ENCODE data around the gene DHH. TPM values are rescaled to one million over a fixed set of nuclear protein-coding genes. Genes with fewer than 3 reads are reported as not detected.

Gene DHH
- total RNA-seq, 4 donors from 2014 or later: 0.15 to 0.47 (median 0.42) TPM

DNA sequence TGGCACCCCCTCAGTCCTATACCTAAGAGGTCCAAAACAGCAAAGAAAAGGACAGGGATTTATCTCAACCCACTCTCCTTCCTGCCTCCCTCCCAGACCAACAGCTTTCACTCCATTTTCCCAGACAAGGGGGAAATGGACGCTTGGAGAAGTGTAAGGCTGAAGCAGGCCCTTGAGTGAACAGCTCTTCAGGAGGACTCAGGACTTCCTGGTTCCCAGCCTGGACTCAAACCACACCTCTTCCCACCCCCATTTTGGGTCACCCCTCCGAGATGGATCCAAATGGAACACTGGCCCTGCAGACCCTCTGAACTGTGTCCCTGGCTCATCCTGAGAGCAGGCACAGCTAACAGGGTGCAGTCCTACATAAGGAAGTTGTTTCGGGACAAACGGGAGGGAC is 36.7 kb downstream of the DHH start:
- peaks cover 59% of the 10 kb centered on the region for H3K4me1 ChIP-seq
- TF ChIP-seq EP300 (IDR thresholded peaks at IDR 0.05) (no peak), POLR2AphosphoS5 (IDR thresholded peaks at IDR 0.05) (no peak), POLR2A (IDR thresholded peaks at IDR 0.05) (no peak)
- TF ChIP-seq, protein P1, sequence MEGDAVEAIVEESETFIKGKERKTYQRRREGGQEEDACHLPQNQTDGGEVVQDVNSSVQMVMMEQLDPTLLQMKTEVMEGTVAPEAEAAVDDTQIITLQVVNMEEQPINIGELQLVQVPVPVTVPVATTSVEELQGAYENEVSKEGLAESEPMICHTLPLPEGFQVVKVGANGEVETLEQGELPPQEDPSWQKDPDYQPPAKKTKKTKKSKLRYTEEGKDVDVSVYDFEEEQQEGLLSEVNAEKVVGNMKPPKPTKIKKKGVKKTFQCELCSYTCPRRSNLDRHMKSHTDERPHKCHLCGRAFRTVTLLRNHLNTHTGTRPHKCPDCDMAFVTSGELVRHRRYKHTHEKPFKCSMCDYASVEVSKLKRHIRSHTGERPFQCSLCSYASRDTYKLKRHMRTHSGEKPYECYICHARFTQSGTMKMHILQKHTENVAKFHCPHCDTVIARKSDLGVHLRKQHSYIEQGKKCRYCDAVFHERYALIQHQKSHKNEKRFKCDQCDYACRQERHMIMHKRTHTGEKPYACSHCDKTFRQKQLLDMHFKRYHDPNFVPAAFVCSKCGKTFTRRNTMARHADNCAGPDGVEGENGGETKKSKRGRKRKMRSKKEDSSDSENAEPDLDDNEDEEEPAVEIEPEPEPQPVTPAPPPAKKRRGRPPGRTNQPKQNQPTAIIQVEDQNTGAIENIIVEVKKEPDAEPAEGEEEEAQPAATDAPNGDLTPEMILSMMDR (IDR thresholded peaks at IDR 0.05): no peak
- WGBS: 0% methylated on average over 4 of the region's 4 CpGs
- H3K4me3 ChIP-seq: peak overlapping the region; percentile 97
- peaks cover 21% of the 10 kb centered on the region for H3K36me3 ChIP-seq
- H3K27me3 ChIP-seq: no peaks in the 10 kb centered on the region
- DNase-seq (ENCODE audit: low spot score in 2 of 2): no peak
- H3K27ac ChIP-seq: no peak overlapping the region
- no peaks in the 10 kb centered on the region for H3K9me3 ChIP-seq

DNA sequence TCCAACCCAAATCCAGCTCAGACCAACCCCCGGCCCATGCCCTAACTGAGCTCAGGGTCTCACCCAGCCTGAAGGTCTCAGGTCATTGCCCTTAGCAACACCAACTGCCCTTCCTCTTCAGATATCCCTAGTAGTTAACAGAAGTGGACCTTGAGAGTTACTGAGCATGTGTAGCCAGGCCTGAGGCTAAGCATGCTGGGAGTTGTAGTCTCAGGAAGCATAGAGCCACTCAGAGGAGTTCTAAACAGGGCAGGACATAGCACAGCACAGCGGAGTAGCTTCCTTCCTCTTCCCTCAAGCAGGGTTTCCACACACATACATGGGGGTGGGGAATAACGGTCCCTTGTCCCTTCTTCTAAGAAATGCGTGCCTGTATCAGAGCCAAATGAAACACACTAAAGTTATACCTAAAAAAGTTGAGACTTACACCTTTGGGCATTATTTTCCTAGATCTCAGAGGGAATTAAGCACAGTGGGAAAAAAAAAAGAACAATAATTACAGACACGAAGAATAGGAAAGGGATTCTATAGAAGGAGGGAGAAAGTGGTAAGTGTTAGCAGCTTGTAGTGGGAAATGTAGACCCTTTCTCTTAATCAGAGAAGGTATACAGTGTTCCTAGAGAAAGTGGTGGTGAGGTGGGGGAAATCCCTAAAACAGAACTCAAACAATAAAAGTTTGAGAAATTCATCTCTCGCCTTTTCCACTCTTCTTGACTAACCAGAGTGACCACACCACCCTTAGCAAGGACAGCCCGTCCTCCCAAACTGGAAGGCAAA is 38.4 kb downstream of the DHH start:
- Histone ChIP-seq H3K9me3 (no peaks in the 10 kb centered on the region), H3K27ac (no peak overlapping the region), H3K4me1 (peaks cover 57% of the 10 kb centered on the region), H3K36me3 (peaks cover 38% of the 10 kb centered on the region), H3K4me3 (peak overlapping the region; percentile 97), H3K27me3 (no peaks in the 10 kb centered on the region)
- 29% methylated on average over 7 of the region's 7 CpGs for WGBS
- no peak for DNase-seq (ENCODE audit: low spot score in 2 of 2)
- TF ChIP-seq, protein P1 (IDR thresholded peaks at IDR 0.05): no peak
- TF ChIP-seq EP300 (IDR thresholded peaks at IDR 0.05): no peak
- TF ChIP-seq POLR2A (IDR thresholded peaks at IDR 0.05): no peak
- TF ChIP-seq POLR2AphosphoS5 (IDR thresholded peaks at IDR 0.05): no peak

DNA sequence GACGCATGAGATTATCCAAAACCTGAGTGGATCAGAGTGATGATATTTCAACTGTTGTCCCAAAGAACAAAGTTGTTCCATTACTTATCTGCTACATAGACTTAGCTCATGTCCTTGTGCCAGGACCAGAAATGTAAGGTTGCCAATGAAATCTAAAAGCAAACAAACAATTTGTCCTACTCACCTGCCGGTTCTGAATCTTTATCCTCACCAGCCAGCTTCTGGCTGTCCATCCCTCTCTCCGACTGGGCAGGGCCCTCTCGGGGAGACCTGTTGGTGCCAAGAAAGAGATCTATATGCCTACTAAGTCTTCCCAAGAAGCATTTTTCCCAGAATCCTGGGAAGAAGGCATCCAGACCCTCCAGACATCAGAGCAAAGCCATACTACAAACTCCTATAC is 39.5 kb downstream of the DHH start:
- no peaks in the 10 kb centered on the region for H3K27me3 ChIP-seq
- H3K4me3 ChIP-seq: no peak overlapping the region
- no peaks in the 10 kb centered on the region for H3K9me3 ChIP-seq
- no peak for TF ChIP-seq EP300 (IDR thresholded peaks at IDR 0.05)
- no peak for TF ChIP-seq POLR2A (IDR thresholded peaks at IDR 0.05)
- TF ChIP-seq, protein P1 (IDR thresholded peaks at IDR 0.05): no peak
- no peak for TF ChIP-seq POLR2AphosphoS5 (IDR thresholded peaks at IDR 0.05)
- H3K4me1 ChIP-seq: peaks cover 56% of the 10 kb centered on the region
- no peak for DNase-seq (ENCODE audit: low spot score in 2 of 2)
- WGBS: 94% methylated on average over 4 of the region's 4 CpGs
- peaks cover 49% of the 10 kb centered on the region for H3K36me3 ChIP-seq
- no peak overlapping the region for H3K27ac ChIP-seq

DNA sequence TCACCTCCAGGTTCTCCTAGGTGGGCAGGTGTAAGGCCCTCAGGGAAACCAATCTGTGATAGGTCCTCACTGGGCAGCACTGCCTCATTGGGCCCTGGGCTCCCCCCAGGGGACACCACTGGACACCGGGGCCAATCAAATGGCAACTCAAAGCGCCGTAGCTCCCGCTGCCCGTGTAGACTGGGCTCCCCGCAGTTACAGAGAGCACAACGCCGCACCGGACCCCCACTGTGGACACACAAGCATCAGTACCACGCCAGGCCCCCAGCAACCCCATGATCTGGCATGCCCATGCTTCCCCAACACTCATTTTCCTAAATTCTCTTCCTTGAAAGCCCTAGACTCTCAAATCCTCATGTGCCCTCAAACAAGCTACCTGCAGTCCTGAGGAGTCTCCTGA is 40.1 kb downstream of the DHH start:
- DNase-seq (ENCODE audit: low spot score in 2 of 2): no peak
- Histone ChIP-seq H3K4me3 (no peak overlapping the region), H3K27me3 (no peaks in the 10 kb centered on the region), H3K9me3 (no peaks in the 10 kb centered on the region), H3K27ac (no peak overlapping the region), H3K36me3 (peaks cover 55% of the 10 kb centered on the region), H3K4me1 (peaks cover 56% of the 10 kb centered on the region)
- 97% methylated on average over 7 of the region's 10 CpGs for WGBS
- TF ChIP-seq, protein P1 (IDR thresholded peaks at IDR 0.05): no peak
- TF ChIP-seq POLR2A (IDR thresholded peaks at IDR 0.05) (no peak), EP300 (IDR thresholded peaks at IDR 0.05) (no peak), POLR2AphosphoS5 (IDR thresholded peaks at IDR 0.05) (no peak)

DNA sequence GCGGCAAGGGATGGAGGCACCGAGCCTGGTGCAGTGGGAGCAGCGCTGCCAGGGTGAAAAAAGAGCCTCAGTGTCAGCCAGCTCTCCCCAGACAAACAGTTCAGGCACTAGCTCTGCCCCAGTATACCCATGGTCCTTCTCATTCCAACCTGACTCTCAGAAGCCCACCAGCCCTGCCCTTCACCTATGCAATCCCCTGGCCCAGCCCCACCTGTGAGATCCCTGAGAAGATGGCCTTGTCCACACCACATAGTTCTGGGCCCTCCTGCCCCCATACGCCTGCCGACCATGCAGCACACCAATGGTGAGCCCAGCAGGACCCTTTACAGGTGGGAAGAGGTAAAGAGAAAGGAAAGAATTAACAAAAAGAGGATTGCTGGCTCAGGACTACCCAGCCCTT is 40.5 kb downstream of the DHH start:
- WGBS: 90% methylated on average over 5 of the region's 5 CpGs
- Histone ChIP-seq H3K4me3 (no peak overlapping the region), H3K9me3 (no peaks in the 10 kb centered on the region), H3K27ac (no peak overlapping the region), H3K36me3 (peaks cover 59% of the 10 kb centered on the region), H3K4me1 (peaks cover 54% of the 10 kb centered on the region), H3K27me3 (no peaks in the 10 kb centered on the region)
- no peak for DNase-seq (ENCODE audit: low spot score in 2 of 2)
- TF ChIP-seq POLR2A (IDR thresholded peaks at IDR 0.05): no peak
- TF ChIP-seq EP300 (IDR thresholded peaks at IDR 0.05): no peak
- TF ChIP-seq, protein P1 (IDR thresholded peaks at IDR 0.05): no peak
- TF ChIP-seq POLR2AphosphoS5 (IDR thresholded peaks at IDR 0.05): no peak

All from suprapubic skin (tissue), 4 donors.